ENCODE data around the gene ABCC4. TPM values are rescaled to one million over a fixed set of nuclear protein-coding genes. Genes with fewer than 3 reads are reported as not detected.

ABCC4 gene
- total and polyA plus RNA-seq, 2 experiments from 2014 or later, result 9.8 to 23.3 TPM

GRCh38 chr13:95325485-95325884 is 24.2 kb upstream of the ABCC4 start:
- Histone ChIP-seq H3K4me2 (no peak overlapping the region), H4K20me1 (ENCODE audit: insufficient read depth, poor library complexity, severe bottlenecking) (no peaks in the 10 kb centered on the region), H3K27ac (no peak overlapping the region), H2AFZ (no peak overlapping the region), H3K9me2 (replicated peaks; ENCODE audit: insufficient read depth) (no peaks in the 10 kb centered on the region), H3K79me2 (no peaks in the 10 kb centered on the region), H3K27me3 (no peaks in the 10 kb centered on the region), H3K4me1 (ENCODE audit: insufficient read depth) (no peaks in the 10 kb centered on the region), H3K9me3 (ENCODE audit: low read depth) (no peaks in the 10 kb centered on the region), H3K4me3 (no peak overlapping the region), H3K36me3 (replicated peaks; ENCODE audit: insufficient read depth, low read depth) (no peaks in the 10 kb centered on the region)
- no peak for DNase-seq (ENCODE audit: low spot score)
- WGBS (ENCODE audit: low lambda C conversion rate, missing lambda C conversion rate), result 89% methylated on average over 1 of the region's 3 CpGs
- TF ChIP-seq EZH2 (IDR thresholded peaks at IDR 0.05; ENCODE audit: borderline replicate concordance), result no peak
- TF ChIP-seq EZH2phosphoT487 (IDR thresholded peaks at IDR 0.05; ENCODE audit: low read depth, severe bottlenecking, unreplicated experiment), result no peak
- no peak for TF ChIP-seq CTCF (IDR thresholded peaks at IDR 0.05; ENCODE audit: poor library complexity)

- no peaks in the 10 kb centered on the region for H3K9me3 ChIP-seq (ENCODE audit: low read depth)
- no peak overlapping the region for H3K4me2 ChIP-seq
- no peaks in the 10 kb centered on the region for H3K4me1 ChIP-seq (ENCODE audit: insufficient read depth)
- no peak overlapping the region for H3K4me3 ChIP-seq
- no peaks in the 10 kb centered on the region for H4K20me1 ChIP-seq (ENCODE audit: insufficient read depth, poor library complexity, severe bottlenecking)
- DNase-seq (ENCODE audit: low spot score), result no peak
- 60% methylated on average over 16 of the region's 16 CpGs for WGBS (ENCODE audit: low lambda C conversion rate, missing lambda C conversion rate)
- H3K36me3 ChIP-seq (replicated peaks; ENCODE audit: insufficient read depth, low read depth), result no peaks in the 10 kb centered on the region
- TF ChIP-seq CTCF (IDR thresholded peaks at IDR 0.05; ENCODE audit: poor library complexity) (no peak), EZH2 (IDR thresholded peaks at IDR 0.05; ENCODE audit: borderline replicate concordance) (no peak), EZH2phosphoT487 (IDR thresholded peaks at IDR 0.05; ENCODE audit: low read depth, severe bottlenecking, unreplicated experiment) (no peak)
- H3K9me2 ChIP-seq (replicated peaks; ENCODE audit: insufficient read depth), result no peaks in the 10 kb centered on the region
- H3K79me2 ChIP-seq, result no peaks in the 10 kb centered on the region
- no peak overlapping the region for H2AFZ ChIP-seq
- H3K27ac ChIP-seq, result no peak overlapping the region
- no peaks in the 10 kb centered on the region for H3K27me3 ChIP-seq
Observed at GRCh38 chr13:95323930-95324662, 22.8 kb upstream of the ABCC4 start.

GRCh38 chr13:95319551-95320274 is 18.5 kb upstream of the ABCC4 start:
- Histone ChIP-seq H3K79me2 (no peaks in the 10 kb centered on the region), H2AFZ (no peak overlapping the region), H3K9me2 (replicated peaks; ENCODE audit: insufficient read depth) (no peaks in the 10 kb centered on the region), H4K20me1 (ENCODE audit: insufficient read depth, poor library complexity, severe bottlenecking) (no peaks in the 10 kb centered on the region), H3K9me3 (ENCODE audit: low read depth) (no peaks in the 10 kb centered on the region), H3K27me3 (no peaks in the 10 kb centered on the region), H3K27ac (no peak overlapping the region), H3K4me3 (no peak overlapping the region), H3K36me3 (replicated peaks; ENCODE audit: insufficient read depth, low read depth) (no peaks in the 10 kb centered on the region), H3K4me1 (ENCODE audit: insufficient read depth) (no peaks in the 10 kb centered on the region), H3K4me2 (no peak overlapping the region)
- no peak for DNase-seq (ENCODE audit: low spot score)
- no peak for TF ChIP-seq EZH2 (IDR thresholded peaks at IDR 0.05; ENCODE audit: borderline replicate concordance)
- no peak for TF ChIP-seq CTCF (IDR thresholded peaks at IDR 0.05; ENCODE audit: poor library complexity)
- TF ChIP-seq EZH2phosphoT487 (IDR thresholded peaks at IDR 0.05; ENCODE audit: low read depth, severe bottlenecking, unreplicated experiment), result no peak
- 88% methylated on average over 9 of the region's 9 CpGs for WGBS (ENCODE audit: low lambda C conversion rate, missing lambda C conversion rate)

All from hepatocyte (in vitro differentiated cells).